Body of pancreas (tissue), 4 donors: ENCODE measurements around the gene GPER1.

Source experiments
- CTCF ChIP-seq, 7 experiments: fragments of 450-650 bp in 4 of 7; fragments of 200-600 bp in 3 of 7; sonication (generic) in 3 of 7; IDR thresholded peaks; one replicate each; pipeline ENCODE4 v1.5.1; 2016 to 2019; ENCODE audit warnings: antibody characterized with exemption in 7 of 7
- POLR2A ChIP-seq, 3 donors: fragments of 450-650 bp; IDR thresholded peaks; one replicate each; pipeline ENCODE4 v1.6.1; 2016; ENCODE audit warnings: antibody characterized with exemption in 3 of 3, mild to moderate bottlenecking in 2 of 3

- TF ChIP-seq CTCF (IDR thresholded peaks at IDR 0.05), result no peak
- TF ChIP-seq POLR2A (IDR thresholded peaks at IDR 0.05), result no peak
These were observed 29.1 kb upstream of the GPER1 start for GRCh38 chr7:1058821-1059199.
